ENCODE results near the gene GOPC.

DNA sequence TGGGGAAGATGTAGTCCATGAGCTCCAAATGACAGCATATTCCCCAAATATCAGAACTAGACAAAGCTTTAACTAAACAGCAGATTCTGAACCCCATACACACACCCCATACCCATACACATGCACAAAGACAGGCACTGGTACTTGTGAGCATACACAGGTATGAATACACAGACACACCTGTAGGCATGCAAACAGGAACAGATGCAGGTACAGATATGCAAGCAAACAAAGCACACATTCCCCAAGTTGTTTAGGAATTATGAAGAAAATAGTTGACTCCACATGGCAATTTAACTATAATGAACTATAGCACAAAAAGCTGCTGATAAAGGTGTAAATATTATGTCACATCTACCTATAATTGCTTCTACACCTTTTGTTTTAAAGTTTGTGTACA, 16.7 kb downstream of the GOPC start:
- no peak for TF ChIP-seq POLR2AphosphoS5 (IDR thresholded peaks at IDR 0.05; ENCODE audit: low read depth, low read length)
- no peak for TF ChIP-seq TAF1 (IDR thresholded peaks at IDR 0.05; ENCODE audit: borderline replicate concordance, insufficient read depth, low read length)
- TF ChIP-seq, protein P1, sequence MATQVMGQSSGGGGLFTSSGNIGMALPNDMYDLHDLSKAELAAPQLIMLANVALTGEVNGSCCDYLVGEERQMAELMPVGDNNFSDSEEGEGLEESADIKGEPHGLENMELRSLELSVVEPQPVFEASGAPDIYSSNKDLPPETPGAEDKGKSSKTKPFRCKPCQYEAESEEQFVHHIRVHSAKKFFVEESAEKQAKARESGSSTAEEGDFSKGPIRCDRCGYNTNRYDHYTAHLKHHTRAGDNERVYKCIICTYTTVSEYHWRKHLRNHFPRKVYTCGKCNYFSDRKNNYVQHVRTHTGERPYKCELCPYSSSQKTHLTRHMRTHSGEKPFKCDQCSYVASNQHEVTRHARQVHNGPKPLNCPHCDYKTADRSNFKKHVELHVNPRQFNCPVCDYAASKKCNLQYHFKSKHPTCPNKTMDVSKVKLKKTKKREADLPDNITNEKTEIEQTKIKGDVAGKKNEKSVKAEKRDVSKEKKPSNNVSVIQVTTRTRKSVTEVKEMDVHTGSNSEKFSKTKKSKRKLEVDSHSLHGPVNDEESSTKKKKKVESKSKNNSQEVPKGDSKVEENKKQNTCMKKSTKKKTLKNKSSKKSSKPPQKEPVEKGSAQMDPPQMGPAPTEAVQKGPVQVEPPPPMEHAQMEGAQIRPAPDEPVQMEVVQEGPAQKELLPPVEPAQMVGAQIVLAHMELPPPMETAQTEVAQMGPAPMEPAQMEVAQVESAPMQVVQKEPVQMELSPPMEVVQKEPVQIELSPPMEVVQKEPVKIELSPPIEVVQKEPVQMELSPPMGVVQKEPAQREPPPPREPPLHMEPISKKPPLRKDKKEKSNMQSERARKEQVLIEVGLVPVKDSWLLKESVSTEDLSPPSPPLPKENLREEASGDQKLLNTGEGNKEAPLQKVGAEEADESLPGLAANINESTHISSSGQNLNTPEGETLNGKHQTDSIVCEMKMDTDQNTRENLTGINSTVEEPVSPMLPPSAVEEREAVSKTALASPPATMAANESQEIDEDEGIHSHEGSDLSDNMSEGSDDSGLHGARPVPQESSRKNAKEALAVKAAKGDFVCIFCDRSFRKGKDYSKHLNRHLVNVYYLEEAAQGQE (IDR thresholded peaks at IDR 0.05; ENCODE audit: insufficient read depth in 1 of 2, low read depth in 2 of 2, low read length in 2 of 2), result no peak

Measured in PFSK-1 (cell line).